Glutamatergic neuron (in vitro differentiated cells): ENCODE measurements around the gene SOX15. TPM values are rescaled to one million over a fixed set of nuclear protein-coding genes. Genes with fewer than 3 reads are reported as not detected.
A peak's percentile ranks its signal among the peaks of the same experiment; 100 is the strongest.

Source experiments
- DNase-seq: peaks from one replicate; pipeline ENCODE4 v3.0.0; 2022
- H3K27ac Mint-ChIP-seq: one replicate; pipeline ENCODE4 v1.8.0; 2020; ENCODE audit warnings: mild to moderate bottlenecking, mixed read lengths, inconsistent platforms; ENCODE audit not compliant: unreplicated experiment
- H3K27me3 Mint-ChIP-seq: one replicate; pipeline ENCODE4 v1.8.0; 2020; ENCODE audit warnings: mild to moderate bottlenecking, moderate library complexity, mixed read lengths, inconsistent platforms; ENCODE audit not compliant: unreplicated experiment
- H3K36me3 Mint-ChIP-seq: one replicate; pipeline ENCODE4 v1.8.0; 2020; ENCODE audit warnings: mild to moderate bottlenecking, mixed read lengths, inconsistent platforms; ENCODE audit not compliant: unreplicated experiment
- H3K4me1 Mint-ChIP-seq: one replicate; pipeline ENCODE4 v1.8.0; 2020; ENCODE audit warnings: mild to moderate bottlenecking, low read depth, mixed read lengths, inconsistent platforms; ENCODE audit not compliant: unreplicated experiment
- H3K4me3 Mint-ChIP-seq: one replicate; pipeline ENCODE4 v1.8.0; 2020; ENCODE audit warnings: mild to moderate bottlenecking, mixed read lengths, inconsistent platforms; ENCODE audit not compliant: unreplicated experiment
- H3K9me3 Mint-ChIP-seq: one replicate; pipeline ENCODE4 v1.8.0; 2020; ENCODE audit warnings: mild to moderate bottlenecking, moderate library complexity, mixed read lengths, inconsistent platforms; ENCODE audit not compliant: unreplicated experiment
- total RNA-seq: library from RNA; stranded (reverse); fragmentation: NEBNext Ultra II Directional; extraction: Animal tissue kit (Norgen Biotek cat#: 25700); gene quantifications from one replicate; pipeline ENCODE4 v1.2.1, GENCODE V29; 2021; ENCODE audit not compliant: unreplicated experiment
- TF ChIP-seq, protein P1 (sequence below): fragments of 200-600 bp; sonication (generic); IDR thresholded peaks from one replicate; pipeline ENCODE4 v1.5.0; 2021; ENCODE audit not compliant: partially characterized antibody, unreplicated experiment

Gene SOX15
- total RNA-seq, 1 donor from 2014 or later, result 1.7 TPM

GRCh38 chr17:7587420-7588151, 2.3 kb downstream of the SOX15 start:
- H3K9me3 Mint-ChIP-seq, result peaks cover 15% of the 10 kb centered on the region
- H3K4me1 Mint-ChIP-seq, result peaks cover 2% of the 10 kb centered on the region
- peaks cover 11% of the 10 kb centered on the region for H3K27me3 Mint-ChIP-seq
- no peak for DNase-seq
- H3K4me3 Mint-ChIP-seq, result no peak overlapping the region
- H3K36me3 Mint-ChIP-seq, result no peaks in the 10 kb centered on the region
- H3K27ac Mint-ChIP-seq, result no peak overlapping the region
- TF ChIP-seq, protein P1, sequence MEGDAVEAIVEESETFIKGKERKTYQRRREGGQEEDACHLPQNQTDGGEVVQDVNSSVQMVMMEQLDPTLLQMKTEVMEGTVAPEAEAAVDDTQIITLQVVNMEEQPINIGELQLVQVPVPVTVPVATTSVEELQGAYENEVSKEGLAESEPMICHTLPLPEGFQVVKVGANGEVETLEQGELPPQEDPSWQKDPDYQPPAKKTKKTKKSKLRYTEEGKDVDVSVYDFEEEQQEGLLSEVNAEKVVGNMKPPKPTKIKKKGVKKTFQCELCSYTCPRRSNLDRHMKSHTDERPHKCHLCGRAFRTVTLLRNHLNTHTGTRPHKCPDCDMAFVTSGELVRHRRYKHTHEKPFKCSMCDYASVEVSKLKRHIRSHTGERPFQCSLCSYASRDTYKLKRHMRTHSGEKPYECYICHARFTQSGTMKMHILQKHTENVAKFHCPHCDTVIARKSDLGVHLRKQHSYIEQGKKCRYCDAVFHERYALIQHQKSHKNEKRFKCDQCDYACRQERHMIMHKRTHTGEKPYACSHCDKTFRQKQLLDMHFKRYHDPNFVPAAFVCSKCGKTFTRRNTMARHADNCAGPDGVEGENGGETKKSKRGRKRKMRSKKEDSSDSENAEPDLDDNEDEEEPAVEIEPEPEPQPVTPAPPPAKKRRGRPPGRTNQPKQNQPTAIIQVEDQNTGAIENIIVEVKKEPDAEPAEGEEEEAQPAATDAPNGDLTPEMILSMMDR, result no peak

DNA sequence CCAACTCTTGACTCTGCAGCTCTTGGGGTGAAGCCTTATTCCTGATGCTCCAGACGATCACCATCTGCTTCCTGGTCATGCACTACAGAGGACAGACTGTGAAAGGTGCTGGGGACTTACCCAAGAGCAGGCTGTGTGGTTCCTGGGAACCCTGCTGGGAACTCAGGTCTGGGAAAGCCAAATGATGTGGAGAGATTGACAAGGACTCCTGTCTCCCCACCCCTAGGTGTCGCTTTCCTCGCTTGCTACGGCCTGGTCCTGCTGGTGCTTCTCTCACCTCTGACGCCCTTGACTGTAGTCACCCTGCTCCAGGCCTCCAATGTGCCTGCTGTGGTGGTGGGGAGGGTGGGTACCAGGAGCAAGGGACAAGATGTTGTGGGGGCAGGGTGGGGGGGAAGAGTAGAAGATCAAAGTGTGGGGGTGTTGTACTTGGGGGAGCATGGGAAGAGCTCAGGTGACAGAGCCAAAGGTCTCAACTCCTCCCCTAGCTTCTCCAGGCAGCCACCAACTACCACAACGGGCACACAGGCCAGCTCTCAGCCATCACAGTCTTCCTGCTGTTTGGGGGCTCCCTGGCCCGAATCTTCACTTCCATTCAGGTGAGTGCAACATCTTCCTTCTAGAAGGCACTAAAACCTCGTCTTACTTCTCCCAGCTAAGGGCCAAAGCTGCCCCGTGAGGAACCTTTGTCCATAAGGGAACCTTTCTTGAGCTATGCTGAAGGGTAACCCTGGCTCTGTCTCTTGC, 3.0 kb downstream of the SOX15 start:
- Mint-ChIP-seq H3K27me3 (peaks cover 11% of the 10 kb centered on the region), H3K4me1 (peaks cover 9% of the 10 kb centered on the region), H3K36me3 (no peaks in the 10 kb centered on the region), H3K9me3 (peaks cover 15% of the 10 kb centered on the region), H3K27ac (no peak overlapping the region), H3K4me3 (no peak overlapping the region)
- DNase-seq, result no peak
- TF ChIP-seq, protein P1, result no peak

DNA sequence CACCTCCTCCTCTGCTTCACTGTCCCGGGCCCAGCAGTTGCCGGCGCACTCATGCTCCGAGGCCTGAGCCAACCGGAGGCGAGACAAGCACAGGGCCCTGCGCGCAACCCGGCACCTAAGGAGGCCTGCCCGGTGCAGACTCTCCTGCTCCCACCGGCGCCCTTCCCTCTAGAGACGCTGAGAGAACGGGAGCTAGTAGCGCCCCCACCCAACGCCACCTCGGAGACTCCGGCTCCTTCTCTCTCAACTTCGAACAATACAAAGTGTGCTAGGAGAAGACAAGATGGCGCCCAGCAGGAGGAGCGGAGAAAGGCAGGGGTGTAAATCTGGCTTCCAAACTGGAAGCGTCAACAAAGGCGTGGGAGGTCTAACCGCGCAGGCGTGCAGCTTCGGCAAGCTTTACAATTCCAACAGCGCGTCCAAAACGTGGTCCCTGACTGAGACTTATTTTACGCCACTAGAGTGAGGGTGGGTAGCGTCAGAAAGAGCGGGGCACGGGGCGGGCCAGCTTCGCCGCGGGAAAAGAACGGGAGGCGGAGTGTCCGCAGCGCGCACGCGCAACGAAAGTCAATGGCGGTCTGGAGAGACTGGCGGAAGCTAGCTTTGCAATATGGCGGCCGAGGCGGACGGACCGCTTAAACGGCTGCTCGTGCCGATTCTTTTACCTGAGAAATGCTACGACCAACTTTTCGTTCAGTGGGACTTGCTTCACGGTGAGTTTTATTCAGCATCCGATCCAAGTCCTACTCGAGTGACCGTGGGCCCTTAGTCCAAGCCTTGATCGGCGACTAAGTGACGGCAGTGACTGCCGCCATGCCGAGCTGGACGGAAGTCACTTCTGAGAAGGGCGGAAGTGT, 6.4 kb downstream of the SOX15 start, which contains the start of gene MPDU1:
Gene MPDU1 (plus strand): TSS at position 600 of the 857 bp plus-strand sequence. CDS start 11 bp downstream, at position 611.
- H3K9me3 Mint-ChIP-seq, result peaks cover 21% of the 10 kb centered on the region
- peaks cover 14% of the 10 kb centered on the region for H3K27me3 Mint-ChIP-seq
- TF ChIP-seq, protein P1, result no peak
- H3K27ac Mint-ChIP-seq, result peak within 1 kb of the TSS; percentile 100
- peak within 1 kb of the TSS; percentile 99 for H3K4me3 Mint-ChIP-seq
- no peaks in the 10 kb centered on the region for H3K36me3 Mint-ChIP-seq
- H3K4me1 Mint-ChIP-seq, result peaks cover 11% of the 10 kb centered on the region
- DNase-seq, result peak; percentile 96

GRCh38 chr17:7582396-7583252, 7.3 kb downstream of the SOX15 start:
- Mint-ChIP-seq H3K27me3 (peaks cover 14% of the 10 kb centered on the region), H3K27ac (peak overlapping the region; percentile 100), H3K4me3 (peak overlapping the region; percentile 99), H3K9me3 (peaks cover 20% of the 10 kb centered on the region), H3K4me1 (peaks cover 16% of the 10 kb centered on the region), H3K36me3 (no peaks in the 10 kb centered on the region)
- no peak for DNase-seq
- TF ChIP-seq, protein P1, result no peak
